ENCODE data around the gene TMEM165. TPM values are rescaled to one million over a fixed set of nuclear protein-coding genes. Genes with fewer than 3 reads are reported as not detected.

The TMEM165 gene
- total and polyA plus RNA-seq, 10 of the 15 experiments (the other 5 are each of a cell fraction or from before 2014, with no cell fraction given): 18.3 to 141 (median 81.1) TPM

GRCh38 chr4:55397520-55398321 lies 2.0 kb downstream of the TMEM165 start (continued):
- TF ChIP-seq IRF3 (IDR thresholded peaks at IDR 0.05) (no peak), CREM (IDR thresholded peaks at IDR 0.05; ENCODE audit: low read depth) (no peak), MTA2 (IDR thresholded peaks at IDR 0.05; ENCODE audit: low read depth) (0 out of 2 replicates have a peak, but pooled peaks have one; percentile 23), REST (IDR thresholded peaks at IDR 0.05; ENCODE audit: low read depth, low read length) (no peak), ZNF384 (IDR thresholded peaks at IDR 0.05; ENCODE audit: borderline replicate concordance, low read depth, low read length) (peak; percentile 44; the same call in 1 of the 2 replicates), RELA (IDR thresholded peaks at IDR 0.05; ENCODE audit: borderline replicate concordance, partially characterized antibody) (no peak), MTA3 (IDR thresholded peaks at IDR 0.05; ENCODE audit: borderline replicate concordance, low read length) (no peak), IKZF2 (IDR thresholded peaks at IDR 0.05) (peak; percentile 35 to 53; a peak in 1 of 4 replicates), NBN (IDR thresholded peaks at IDR 0.05) (peak; percentile 89), RELB (IDR thresholded peaks at IDR 0.05; ENCODE audit: low read depth) (0 out of 2 replicates have a peak, but pooled peaks have one; percentile 15), RB1 (IDR thresholded peaks at IDR 0.05; ENCODE audit: borderline replicate concordance) (no peak), SIN3A (IDR thresholded peaks at IDR 0.05; ENCODE audit: low read depth, low read length) (no peak), SUPT20H (IDR thresholded peaks at IDR 0.05; ENCODE audit: borderline replicate concordance, control insufficient read depth, low read depth, low read length) (no peak), SPI1 (IDR thresholded peaks at IDR 0.05; ENCODE audit: borderline replicate concordance, insufficient read depth, low read depth, low read length) (no peak), PKNOX1 (IDR thresholded peaks at IDR 0.05) (peak; percentile 37; the same call in 1 of the 2 replicates), NFYA (IDR thresholded peaks at IDR 0.05; ENCODE audit: borderline replicate concordance, low read depth, low read length) (no peak), SREBF2 (IDR thresholded peaks at IDR 0.05; ENCODE audit: low read length) (no peak), POLR2AphosphoS2 (IDR thresholded peaks at IDR 0.05; ENCODE audit: low read depth, low read length) (no peak), IRF5 (IDR thresholded peaks at IDR 0.05; ENCODE audit: borderline replicate concordance) (no peak)
